GM18870 (cell line): Measurements from ENCODE around the gene TMUB1.
"Not testable (repeated sequence)": the region's sequence is repeated elsewhere in the genome, so short reads cannot be mapped to it uniquely, and the experiment has no call there.

Experiments
- ATAC-seq: cut with Tn5 transposase; IDR thresholded peaks from one replicate; pipeline ENCODE4 v1.9.1; 2021; ENCODE audit warnings: moderate library complexity; ENCODE audit not compliant: unreplicated experiment

TMUB1 gene

DNA sequence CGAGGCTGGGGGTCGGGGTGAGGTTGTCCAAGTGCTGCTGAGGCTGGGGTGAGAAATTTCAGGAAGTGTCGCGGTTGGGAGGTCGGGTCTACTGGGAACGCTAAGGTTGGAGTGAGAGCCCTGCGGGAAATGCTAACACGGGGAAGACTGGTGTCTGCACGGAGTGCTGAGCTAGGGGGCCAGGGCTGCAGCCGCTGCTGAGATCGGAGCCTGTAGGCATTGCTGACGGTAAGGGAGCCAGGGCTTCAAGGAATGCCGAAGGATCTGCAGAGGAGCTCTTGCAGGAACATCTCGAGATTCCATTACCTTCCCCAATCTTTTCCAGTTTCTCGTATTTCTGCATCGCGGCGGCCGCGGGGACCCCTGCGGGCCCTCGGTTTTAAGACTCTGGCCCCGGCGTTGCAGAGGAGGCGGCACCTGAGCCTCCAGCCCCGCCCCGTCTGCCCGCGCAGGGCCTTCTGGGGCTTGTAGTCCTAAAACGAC lies 25.7 kb downstream of the TMUB1 start, which contains the start of gene CDK5:
Gene CDK5 (minus strand): TSS at position 392 of the 483 bp plus-strand sequence. CDS start 49 bp downstream, at position 343.
- ATAC-seq: peak; percentile 30

DNA sequence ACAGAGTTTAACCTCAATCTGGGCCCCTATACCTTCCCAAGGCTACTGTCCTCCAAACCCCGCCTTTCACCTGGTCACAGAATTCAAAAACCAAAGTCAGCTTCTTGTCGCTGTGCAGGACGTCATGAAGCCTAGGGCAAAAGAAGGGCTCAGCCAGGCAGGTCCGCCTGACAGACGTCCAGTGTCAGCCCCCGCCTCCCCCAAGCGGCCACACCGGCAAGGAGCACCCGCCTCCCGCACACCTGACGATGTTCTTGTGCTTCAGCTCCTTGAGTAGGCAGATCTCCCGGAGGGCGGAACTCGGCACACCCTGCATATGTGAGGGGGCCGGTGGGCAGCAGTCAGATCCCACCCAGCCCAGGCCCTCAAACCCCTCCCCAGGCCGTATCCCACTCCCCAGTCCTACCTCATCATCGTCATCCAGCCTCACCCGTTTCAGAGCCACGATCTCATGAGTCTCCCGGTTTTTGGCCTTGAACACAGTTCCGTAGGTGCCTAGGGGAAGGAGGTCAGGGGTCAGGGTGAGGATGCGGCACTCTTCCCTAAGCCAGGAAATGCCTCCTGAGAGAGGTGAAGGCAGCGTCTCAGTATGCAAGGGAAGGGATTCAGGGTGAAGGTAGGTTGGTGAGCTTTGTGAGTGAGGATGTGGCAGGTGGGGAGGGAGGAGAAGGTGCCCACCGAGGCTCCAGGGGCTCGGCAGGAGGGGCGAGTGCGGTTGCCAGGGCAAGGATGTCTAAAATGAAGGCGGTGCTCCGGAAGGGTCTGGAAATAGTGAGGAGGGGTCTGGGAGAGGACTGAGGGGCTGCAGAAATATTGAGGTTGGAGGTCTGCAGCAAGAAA lies 26.4 kb downstream of the TMUB1 start:
- no peak for ATAC-seq

DNA sequence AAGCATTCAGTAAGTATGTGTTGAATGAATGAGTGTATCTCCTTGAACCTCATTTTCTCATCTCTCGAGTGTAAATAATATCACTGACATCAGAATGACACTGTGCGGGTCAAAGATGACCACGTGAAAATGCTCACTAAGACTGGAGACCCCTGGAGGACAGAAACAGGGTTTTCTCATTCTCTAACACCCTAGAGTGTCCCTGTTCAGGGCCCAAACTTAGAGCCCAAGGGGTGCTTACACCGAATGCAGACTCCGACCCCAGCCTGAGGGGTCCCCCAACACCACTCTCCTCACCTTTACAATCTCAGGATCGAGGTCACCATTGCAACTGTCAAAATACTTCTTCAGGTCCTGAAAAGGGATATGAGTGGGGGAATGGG lies 27.0 kb downstream of the TMUB1 start:
- ATAC-seq: no peak

DNA sequence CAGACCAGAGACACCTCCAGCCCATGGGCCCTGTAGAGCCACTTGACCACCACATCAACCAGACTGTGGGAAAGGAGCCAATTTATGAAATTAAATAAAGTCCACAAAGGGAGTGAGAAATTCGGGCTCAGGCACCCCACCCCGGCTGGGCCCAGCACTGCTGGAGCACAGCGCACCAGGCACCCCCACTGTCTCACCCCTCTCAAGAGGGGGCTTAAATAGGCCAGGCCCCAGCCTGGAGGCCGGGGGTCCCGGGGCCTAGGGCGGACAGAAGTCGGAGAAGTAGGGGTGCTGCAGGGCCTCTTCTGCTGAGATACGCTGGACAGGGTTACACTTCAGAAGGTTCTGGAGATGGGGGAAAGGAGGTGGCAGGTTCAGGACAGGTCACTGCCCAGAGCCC lies 29.5 kb downstream of the TMUB1 start:
- no peak for ATAC-seq

DNA sequence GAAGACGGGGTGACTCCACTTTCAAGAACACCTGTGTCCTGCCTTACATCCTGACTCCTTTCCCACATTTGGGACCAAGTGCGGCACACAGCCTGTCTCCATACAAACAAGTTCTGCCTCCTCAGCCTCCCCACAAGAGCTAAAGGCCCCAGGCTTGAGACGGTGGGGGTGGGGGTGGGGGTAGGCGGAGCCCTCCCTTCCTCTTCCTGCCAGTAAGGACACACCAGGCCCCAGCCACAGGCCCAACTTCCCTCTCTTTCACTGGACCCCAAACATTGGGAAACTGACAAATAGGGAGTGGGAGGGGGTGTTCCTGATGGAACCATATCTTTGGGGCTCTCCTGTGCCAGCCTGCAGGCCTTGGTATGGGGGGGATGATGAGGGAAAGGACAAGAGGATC lies 30.2 kb downstream of the TMUB1 start:
- no peak for ATAC-seq

DNA sequence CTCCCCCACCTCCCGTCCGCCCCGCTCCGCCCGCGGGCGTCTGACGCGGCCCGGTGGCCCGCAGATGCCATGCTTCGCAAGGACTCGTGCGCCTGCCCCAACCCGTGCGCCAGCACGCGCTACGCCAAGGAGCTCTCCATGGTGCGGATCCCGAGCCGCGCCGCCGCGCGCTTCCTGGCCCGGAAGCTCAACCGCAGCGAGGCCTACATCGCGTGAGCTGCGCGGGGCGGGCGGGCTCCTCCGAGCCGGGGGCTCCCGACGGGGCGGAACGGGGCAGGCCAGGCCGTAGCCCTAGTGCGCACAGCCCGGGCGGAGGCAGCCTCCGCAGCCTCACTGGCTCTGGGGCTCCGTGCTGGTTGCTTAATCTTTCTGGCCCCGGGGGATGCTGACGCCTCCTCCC lies 32.2 kb downstream of the TMUB1 start:
- ATAC-seq: no peak

DNA sequence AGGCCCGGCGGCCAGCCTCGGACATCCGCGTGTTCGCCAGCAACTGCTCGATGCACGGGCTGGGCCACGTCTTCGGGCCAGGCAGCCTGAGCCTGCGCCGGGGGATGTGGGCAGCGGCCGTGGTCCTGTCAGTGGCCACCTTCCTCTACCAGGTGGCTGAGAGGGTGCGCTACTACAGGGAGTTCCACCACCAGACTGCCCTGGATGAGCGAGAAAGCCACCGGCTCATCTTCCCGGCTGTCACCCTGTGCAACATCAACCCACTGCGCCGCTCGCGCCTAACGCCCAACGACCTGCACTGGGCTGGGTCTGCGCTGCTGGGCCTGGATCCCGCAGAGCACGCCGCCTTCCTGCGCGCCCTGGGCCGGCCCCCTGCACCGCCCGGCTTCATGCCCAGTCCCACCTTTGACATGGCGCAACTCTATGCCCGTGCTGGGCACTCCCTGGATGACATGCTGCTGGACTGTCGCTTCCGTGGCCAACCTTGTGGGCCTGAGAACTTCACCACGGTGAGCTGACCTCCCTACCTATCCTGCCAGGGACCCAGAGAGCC lies 34.3 kb downstream of the TMUB1 start:
- no peak for ATAC-seq

DNA sequence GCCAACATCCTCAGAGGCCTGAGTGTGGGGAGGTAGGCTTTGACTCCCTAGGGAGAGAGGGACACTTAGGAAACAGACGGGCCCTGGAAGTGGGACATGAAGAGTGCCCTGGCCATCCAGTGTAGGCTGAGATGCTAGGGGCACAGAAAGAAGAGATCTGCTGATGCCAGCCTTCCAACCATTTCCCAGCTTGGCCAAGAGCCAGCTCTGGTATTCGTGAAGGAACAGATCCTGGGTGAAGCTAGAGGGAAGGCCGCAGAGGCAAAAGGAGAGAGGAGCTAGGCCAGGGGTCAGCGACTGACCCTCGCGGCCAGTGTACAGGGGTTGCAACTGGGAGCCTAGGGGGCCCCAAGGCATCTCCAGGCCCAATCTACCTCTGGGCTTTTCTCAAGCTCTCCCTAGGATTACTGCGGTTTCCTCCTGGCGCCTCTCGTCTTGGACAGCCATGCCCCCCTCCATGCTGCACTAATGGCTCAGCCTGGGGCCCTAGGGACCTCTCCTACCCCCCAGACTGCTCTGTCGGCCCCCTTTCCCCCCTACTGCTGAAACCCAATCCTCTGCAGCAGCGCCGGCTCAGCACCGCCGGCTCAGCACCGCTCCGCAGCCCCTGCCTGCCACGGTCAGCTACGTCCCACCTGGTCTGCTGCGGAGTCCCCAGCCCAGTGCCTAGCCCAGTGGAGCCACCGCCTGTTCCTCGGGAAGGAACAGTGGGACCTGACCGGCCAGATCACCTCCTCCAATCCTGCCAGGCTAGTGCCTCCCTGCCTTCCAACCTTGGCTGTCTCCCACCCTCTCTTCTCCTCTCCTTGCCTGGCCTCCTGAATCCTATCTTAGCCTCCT lies 35.1 kb downstream of the TMUB1 start, which contains the start of gene ASIC3:
Gene ASIC3 (plus strand): TSS at position 556 of the 840 bp plus-strand sequence. CDS start 355 bp downstream, outside the sequence.
- ATAC-seq: no peak

DNA sequence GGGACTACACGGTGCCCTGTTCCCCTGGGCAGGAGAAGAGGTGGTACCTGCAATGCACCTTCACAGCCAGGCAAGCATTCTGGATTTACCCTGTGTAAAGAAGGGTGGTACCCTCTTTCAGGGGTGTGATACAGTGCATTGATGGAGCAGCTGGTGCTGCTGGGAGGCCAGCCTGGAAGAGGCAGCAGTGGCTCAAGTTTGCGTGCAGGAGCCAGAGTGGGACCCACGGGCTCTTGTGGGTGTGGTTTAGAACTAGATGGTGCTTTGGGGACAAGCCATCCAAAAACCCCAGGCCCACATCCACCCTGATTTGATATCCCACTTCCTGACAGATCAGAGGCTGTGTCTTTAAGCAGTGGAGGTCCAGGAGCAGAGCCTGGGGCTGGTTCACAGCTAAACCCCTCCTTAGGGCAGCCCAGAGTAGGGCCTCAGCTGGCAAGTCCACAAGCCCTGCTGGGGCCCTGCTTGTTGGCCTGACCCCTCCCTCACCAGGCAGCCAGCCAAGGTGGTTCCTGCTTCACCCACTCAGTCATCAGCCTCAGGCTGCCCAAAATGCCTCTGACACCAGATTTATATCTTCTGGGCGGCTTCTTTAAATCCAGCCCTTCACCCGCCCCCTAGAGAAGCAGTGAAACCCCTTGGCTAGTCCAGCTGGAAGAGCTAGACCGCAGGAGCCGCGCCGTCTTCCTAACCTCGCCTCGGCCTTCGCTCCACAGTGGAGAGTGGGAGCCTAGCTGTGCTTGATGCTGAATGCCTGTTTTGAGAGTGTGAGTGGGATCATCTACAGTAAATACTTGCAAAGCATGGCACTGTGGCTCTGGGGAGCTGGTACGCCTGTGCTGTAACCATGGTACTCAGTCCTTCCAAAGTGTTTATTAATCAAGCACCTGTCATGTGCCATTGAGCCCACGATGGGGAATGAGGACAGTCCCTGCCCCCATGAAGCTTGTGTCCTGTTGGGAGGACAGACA lies 36.4 kb downstream of the TMUB1 start:
- ATAC-seq: no peak

DNA sequence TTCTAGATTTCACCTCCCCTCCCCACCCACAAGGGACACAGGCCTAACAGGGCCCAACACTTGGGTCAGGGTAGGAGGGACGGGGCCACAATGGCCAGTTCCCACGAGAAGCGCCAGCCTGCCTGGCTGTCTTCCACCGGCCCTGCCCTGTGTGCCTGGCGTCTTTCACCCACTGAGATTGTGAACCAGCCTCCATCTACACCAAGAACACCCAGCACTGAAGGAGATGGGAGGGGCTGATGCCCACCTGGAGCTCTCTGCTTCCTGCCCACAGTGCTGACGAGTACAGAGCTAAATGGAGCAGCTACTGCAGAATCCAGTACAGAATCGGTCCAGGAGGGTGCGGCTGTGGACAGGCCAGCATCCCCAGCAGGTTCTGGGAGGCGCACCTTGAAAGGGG lies 37.3 kb downstream of the TMUB1 start:
- ATAC-seq: no peak

DNA sequence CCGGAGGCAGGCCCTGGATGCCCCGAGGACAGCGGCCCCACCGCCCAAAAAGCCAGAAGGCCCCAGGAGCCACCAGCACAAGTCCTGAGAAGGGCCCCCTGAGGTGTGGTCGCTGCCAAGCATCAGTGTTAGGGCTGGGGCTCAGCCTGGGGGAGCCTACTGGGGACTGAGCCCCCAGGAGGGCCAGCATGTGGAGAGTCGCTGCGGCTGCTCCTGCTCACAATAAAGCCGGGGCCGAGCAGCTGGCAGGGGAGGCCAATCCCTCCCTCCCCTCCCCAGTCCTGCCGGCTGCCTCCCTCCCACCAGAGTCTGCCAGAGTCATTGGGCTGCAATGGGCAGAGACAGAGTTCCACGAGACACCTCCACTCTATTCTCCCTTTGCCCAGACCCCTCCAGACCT lies 38.0 kb downstream of the TMUB1 start:
- ATAC-seq: no peak

DNA sequence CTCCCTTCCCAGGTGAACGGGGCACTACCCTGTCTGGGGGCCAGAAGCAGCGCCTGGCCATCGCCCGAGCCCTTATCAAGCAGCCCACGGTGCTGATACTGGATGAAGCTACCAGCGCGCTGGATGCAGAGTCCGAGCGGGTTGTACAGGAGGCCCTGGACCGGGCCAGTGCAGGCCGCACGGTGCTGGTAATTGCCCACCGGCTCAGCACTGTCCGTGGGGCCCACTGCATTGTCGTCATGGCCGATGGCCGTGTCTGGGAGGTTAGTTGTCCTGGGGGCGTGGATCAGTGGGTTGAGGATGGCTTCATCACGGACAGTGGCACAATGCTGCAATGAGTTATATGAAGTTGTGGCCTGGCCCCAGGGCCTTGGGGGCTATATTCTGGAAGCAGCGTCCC lies 39.3 kb downstream of the TMUB1 start:
- no peak for ATAC-seq

DNA sequence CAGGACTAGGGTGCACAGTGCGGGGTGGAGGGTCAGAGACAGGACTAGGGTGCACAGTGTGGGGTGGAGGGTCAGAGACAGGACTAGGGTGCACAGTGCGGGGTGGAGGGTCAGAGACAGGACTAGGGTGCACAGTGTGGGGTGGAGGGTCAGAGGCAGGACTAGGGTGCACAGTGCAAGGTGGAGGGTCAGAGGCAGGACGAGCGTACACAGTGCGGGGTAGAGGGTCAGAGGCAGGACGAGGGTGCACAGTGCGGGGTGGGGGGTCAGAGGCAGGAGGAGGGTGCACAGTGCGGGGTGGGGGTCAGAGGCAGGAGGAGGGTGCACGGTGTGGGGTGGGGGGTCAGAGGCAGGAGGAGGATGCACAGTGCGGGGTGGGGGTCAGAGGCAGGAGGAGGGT lies 39.8 kb downstream of the TMUB1 start:
- not testable (repeated sequence) for ATAC-seq

DNA sequence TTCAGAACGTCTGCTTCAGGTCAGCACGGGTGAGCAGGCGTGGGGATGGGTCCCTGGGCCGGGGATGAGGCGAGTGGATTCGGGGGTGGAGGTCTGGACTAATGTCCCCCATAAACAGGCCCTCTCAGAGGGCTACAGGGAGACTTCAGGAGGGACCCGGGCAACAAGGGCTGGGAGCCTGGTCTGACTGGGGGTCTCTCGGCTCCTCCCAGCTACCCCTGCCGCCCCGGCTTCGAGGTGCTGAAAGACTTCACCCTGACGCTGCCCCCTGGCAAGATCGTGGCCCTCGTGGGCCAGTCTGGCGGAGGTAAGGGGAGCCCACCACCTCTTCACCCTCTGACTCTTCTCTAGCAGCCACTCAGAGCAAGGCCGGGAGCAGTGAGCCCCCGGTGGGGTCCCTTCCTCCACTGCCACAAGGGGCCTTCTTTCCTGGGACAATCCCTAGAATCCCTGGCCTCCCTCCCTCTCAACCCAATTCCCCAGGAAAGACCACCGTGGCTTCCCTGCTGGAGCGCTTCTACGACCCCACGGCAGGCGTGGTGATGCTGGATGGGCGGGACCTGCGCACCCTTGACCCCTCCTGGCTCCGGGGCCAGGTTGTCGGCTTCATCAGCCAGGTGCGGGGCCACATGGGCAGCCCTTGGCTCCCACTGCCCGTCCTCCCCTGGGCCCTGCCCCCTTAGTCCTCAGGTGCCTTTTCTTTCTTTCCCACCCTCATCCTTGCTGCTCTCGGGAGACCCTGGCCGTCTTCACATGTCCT lies 42.5 kb downstream of the TMUB1 start:
- ATAC-seq: no peak

DNA sequence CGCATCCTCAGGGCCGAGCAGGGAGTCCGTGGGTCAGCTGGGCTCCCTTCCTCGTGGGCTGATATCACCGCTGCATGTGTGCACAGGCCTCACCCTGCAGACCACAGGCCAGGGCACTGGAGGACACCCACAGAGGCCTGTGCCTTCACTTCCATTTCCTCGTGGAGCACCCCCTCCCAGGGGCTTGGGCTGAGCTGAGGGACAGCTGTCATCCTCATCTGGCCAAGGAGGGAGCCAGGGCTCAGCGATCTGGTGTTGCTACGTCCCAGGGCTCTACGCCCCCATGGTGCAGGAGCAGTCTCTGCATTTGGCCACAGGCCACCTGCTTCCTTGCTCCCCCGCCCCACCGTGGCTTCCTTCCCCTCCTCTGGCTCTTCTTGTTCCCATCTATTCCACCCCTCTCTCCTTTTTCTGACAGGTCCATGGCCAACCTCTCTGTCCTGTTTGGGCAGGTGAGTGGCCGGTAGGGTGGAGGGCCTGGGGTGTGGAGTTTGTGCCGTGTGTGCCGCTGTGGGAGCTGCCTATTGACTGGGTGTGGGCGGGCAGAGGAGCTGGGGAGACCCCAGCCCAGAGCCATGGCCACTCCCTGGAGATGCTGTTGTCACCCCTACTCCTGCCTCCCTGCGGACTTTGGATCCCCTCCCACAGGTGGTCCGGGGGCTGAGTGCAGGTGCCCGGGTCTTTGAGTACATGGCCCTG lies 43.3 kb downstream of the TMUB1 start:
- no peak for ATAC-seq

DNA sequence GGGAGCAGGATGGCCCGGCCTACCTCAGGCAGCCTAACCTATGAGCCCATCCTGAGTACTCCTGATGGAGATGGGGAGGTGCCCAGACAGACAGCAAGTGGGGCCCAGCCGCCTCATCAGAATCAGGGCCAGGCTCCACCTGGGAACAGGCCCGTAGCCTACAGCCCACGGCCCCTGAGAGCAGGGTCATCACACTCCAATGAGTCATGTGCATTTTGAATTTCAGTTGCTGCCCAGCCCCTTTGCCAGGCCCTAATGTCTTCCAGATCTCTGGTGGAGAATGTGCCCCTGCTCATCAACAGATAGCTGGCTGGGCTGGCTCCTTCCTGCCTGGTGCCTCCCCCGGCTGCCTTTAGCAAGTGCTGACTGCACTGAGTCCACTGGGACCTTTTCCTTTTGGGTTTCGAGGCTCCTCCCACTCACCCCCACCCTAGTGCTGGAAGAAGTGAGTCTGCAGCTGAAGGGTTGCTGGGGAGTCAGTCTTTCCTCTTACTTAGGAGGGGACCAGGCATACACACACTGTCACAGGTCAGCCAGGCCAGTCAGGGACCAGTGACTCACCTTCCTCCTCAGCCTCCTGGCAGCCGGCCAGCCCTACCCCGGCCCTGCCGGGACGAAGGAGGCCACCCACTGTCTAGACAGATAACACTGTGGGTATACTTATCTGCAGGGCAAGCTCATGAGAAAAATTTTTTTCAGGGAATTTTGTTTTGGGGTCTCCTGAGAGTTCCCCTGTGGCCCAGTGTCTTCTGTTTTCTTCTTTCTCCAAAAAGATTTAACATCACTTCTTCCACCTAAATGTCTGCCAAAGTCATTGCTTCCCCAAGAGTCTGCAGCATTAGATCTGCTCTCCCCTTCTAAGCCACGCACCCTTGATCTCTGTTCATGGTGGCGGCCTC lies 44.1 kb downstream of the TMUB1 start:
- no peak for ATAC-seq

DNA sequence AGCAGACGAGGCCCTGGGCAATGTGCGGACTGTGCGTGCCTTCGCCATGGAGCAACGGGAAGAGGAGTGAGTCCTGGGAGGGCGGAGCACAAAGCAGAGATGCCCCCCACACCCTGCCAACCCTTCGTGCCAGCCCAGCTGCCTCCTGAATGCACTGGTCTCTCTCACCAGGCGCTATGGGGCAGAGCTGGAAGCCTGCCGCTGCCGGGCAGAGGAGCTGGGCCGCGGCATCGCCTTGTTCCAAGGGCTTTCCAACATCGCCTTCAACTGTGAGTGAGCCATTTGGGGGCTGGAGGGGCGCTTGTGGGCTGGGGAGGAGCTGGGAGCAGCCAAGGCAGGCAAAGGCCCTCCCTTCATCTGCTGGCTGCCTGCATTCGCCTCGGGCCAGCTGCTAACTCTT lies 47.4 kb downstream of the TMUB1 start:
- no peak for ATAC-seq
